Neuronal stem cell (in vitro differentiated cells): ENCODE measurements around the gene ACSL5.

ENCODE experiments used
- DNase-seq: peaks from one replicate; pipeline ENCODE4 v3.0.0-alpha.2; 2013; ENCODE audit warnings: low spot score
- H2AFZ ChIP-seq: one replicate; pipeline ENCODE4 v1.6.1; 2013; ENCODE audit warnings: mild to moderate bottlenecking, low read length, inconsistent platforms
- H2AK5ac ChIP-seq: 2 replicates; pipeline ENCODE4 v1.6.1; 2013; ENCODE audit warnings: low read depth, mild to moderate bottlenecking, inconsistent platforms, low read length, moderate library complexity, mixed read lengths
- H2BK120ac ChIP-seq: 2 replicates; pipeline ENCODE4 v1.6.1; 2013; ENCODE audit warnings: low read depth, mild to moderate bottlenecking, inconsistent platforms, low read length, moderate library complexity, mixed read lengths
- H2BK12ac ChIP-seq: one replicate; pipeline ENCODE4 v1.6.1; 2013; ENCODE audit warnings: low read length, inconsistent platforms
- H2BK15ac ChIP-seq: 2 replicates; pipeline ENCODE4 v1.6.1; 2013; ENCODE audit warnings: mild to moderate bottlenecking, low read length, inconsistent platforms, mixed read lengths
- H2BK5ac ChIP-seq: one replicate; pipeline ENCODE4 v1.6.1; 2013; ENCODE audit warnings: inconsistent platforms, mild to moderate bottlenecking, low read length, moderate library complexity
- H3K14ac ChIP-seq: one replicate; pipeline ENCODE4 v1.6.1; 2013; ENCODE audit warnings: low read length, inconsistent platforms
- H3K18ac ChIP-seq: 2 replicates; pipeline ENCODE4 v1.6.1; 2013; ENCODE audit warnings: low read length, inconsistent platforms
- H3K23ac ChIP-seq: 2 replicates; pipeline ENCODE4 v1.6.1; 2013; ENCODE audit warnings: low read depth, mild to moderate bottlenecking, mixed read lengths, low read length, inconsistent platforms; ENCODE audit not compliant: poor library complexity
- H3K27ac ChIP-seq: replicated peaks from 3 replicates; pipeline ENCODE4 v1.5.1; 2013; ENCODE audit warnings: low read length, inconsistent platforms
- H3K27me3 ChIP-seq, 3 experiments: 2 replicates each; pipeline ENCODE4 v1.6.1; 2013; ENCODE audit warnings: low read length in 3 of 3, mild to moderate bottlenecking in 2 of 3, inconsistent platforms in 1 of 3, low read depth in 1 of 3, mixed read lengths in 1 of 3, moderate library complexity in 1 of 3; ENCODE audit not compliant: control insufficient read depth in 3 of 3, insufficient read depth in 3 of 3
- H3K36me3 ChIP-seq, 2 donors: replicated peaks in 1 of 2; 2 replicates each; pipeline ENCODE4 v1.6.1; 2013; ENCODE audit warnings: low read length in 2 of 2; ENCODE audit not compliant: control insufficient read depth in 2 of 2, insufficient read depth in 2 of 2
- H3K4ac ChIP-seq: 2 replicates; pipeline ENCODE4 v1.6.1; 2013; ENCODE audit warnings: inconsistent platforms, mild to moderate bottlenecking, low read length, moderate library complexity
- H3K4me1 ChIP-seq, 2 donors: 1 replicate in 1 of 2; 2 replicates in 1 of 2; pipeline ENCODE4 v1.6.1; 2013; ENCODE audit warnings: low read length in 2 of 2, low read depth in 1 of 2; ENCODE audit not compliant: control insufficient read depth in 2 of 2, insufficient read depth in 1 of 2
- H3K4me2 ChIP-seq: one replicate; pipeline ENCODE4 v1.6.1; 2013; ENCODE audit warnings: mild to moderate bottlenecking, low read length, inconsistent platforms; ENCODE audit not compliant: insufficient read depth, poor library complexity, severe bottlenecking
- H3K4me3 ChIP-seq, 2 donors: 2 replicates each; pipeline ENCODE4 v1.5.1; 2013; ENCODE audit warnings: low read length in 2 of 2, mild to moderate bottlenecking in 2 of 2, inconsistent platforms in 1 of 2, moderate library complexity in 1 of 2
- H3K79me1 ChIP-seq: one replicate; pipeline ENCODE4 v1.6.1; 2013; ENCODE audit warnings: low read depth, mild to moderate bottlenecking, inconsistent platforms, low read length, moderate library complexity
- H3K9ac ChIP-seq: one replicate; pipeline ENCODE4 v1.6.1; 2013; ENCODE audit warnings: mild to moderate bottlenecking, low read depth, low read length, inconsistent platforms; ENCODE audit not compliant: poor library complexity
- H3K9me3 ChIP-seq, 2 donors: replicated peaks in 1 of 2; 2 replicates each; pipeline versions ENCODE3 to v1.6.1; 2013; ENCODE audit warnings: low read length in 2 of 2, mild to moderate bottlenecking in 2 of 2, inconsistent platforms in 1 of 2, low read depth in 1 of 2, mixed read lengths in 1 of 2, moderate library complexity in 1 of 2; ENCODE audit not compliant: control insufficient read depth in 2 of 2, insufficient read depth in 1 of 2
- H4K8ac ChIP-seq: one replicate; pipeline ENCODE4 v1.6.1; 2013; ENCODE audit warnings: low read depth, mild to moderate bottlenecking, inconsistent platforms, low read length, moderate library complexity
- H4K91ac ChIP-seq: one replicate; pipeline ENCODE4 v1.6.1; 2013; ENCODE audit warnings: low read length, low read depth, mild to moderate bottlenecking, inconsistent platforms; ENCODE audit not compliant: poor library complexity
- WGBS, 2 donors: extraction: QIAGEN DNeasy Blood & Tissue Kit; methylation state at CpG; one replicate each; pipeline ENCODE4 v1.1.7; 2013; ENCODE audit warnings: missing lambda C conversion rate in 2 of 2, mixed read lengths in 1 of 2; ENCODE audit not compliant: insufficient read length in 2 of 2, insufficient replicate concordance in 1 of 2; ENCODE audit errors: extremely low coverage in 2 of 2; 5-methylcytosine and 5-hydroxymethylcytosine counted together

ACSL5 gene

GRCh38 chr10:112346774-112347173, 27.1 kb upstream of the ACSL5 start:
- no peak overlapping the region for H4K91ac ChIP-seq
- no peak overlapping the region for H3K4me3 ChIP-seq
- no peak overlapping the region for H3K27ac ChIP-seq
- no CpG with 5 or more reads among the region's 5 CpGs for WGBS, 2 donors
- no peak overlapping the region for H2BK12ac ChIP-seq
- H2BK120ac ChIP-seq, result no peak overlapping the region
- H3K36me3 ChIP-seq, result no peaks in the 10 kb centered on the region
- H3K14ac ChIP-seq, result no peak overlapping the region
- H3K9ac ChIP-seq, result no peak overlapping the region
- no peak overlapping the region for H2BK15ac ChIP-seq
- H3K4ac ChIP-seq, result no peak overlapping the region
- DNase-seq, result no peak
- H3K23ac ChIP-seq, result no peak overlapping the region
- no peaks in the 10 kb centered on the region for H3K9me3 ChIP-seq
- H2AK5ac ChIP-seq, result no peak overlapping the region
- no peak overlapping the region for H3K4me2 ChIP-seq
- H2AFZ ChIP-seq, result no peak overlapping the region
- no peaks in the 10 kb centered on the region for H3K27me3 ChIP-seq
- H3K18ac ChIP-seq, result no peak overlapping the region
- H2BK5ac ChIP-seq, result no peak overlapping the region
- H3K4me1 ChIP-seq, result peaks cover 4 to 10% of the 10 kb centered on the region in 2 donors
- no peak overlapping the region for H4K8ac ChIP-seq
- no peaks in the 10 kb centered on the region for H3K79me1 ChIP-seq

GRCh38 chr10:112347709-112348671, 25.9 kb upstream of the ACSL5 start:
- H3K9ac ChIP-seq, result no peak overlapping the region
- no peaks in the 10 kb centered on the region for H3K36me3 ChIP-seq
- no peak overlapping the region for H2AK5ac ChIP-seq
- no peak overlapping the region for H3K4ac ChIP-seq
- no peak overlapping the region for H2AFZ ChIP-seq
- no peak overlapping the region for H3K4me3 ChIP-seq
- no peak overlapping the region for H3K23ac ChIP-seq
- WGBS, 2 donors, result no CpG with 5 or more reads among the region's 12 CpGs
- H2BK120ac ChIP-seq, result no peak overlapping the region
- no peak overlapping the region for H3K18ac ChIP-seq
- H3K4me1 ChIP-seq, result peaks cover 4 to 10% of the 10 kb centered on the region in 2 donors
- no peak overlapping the region for H3K27ac ChIP-seq
- no peak for DNase-seq
- H2BK5ac ChIP-seq, result no peak overlapping the region
- H3K9me3 ChIP-seq, result no peaks in the 10 kb centered on the region
- H2BK15ac ChIP-seq, result no peak overlapping the region
- H2BK12ac ChIP-seq, result no peak overlapping the region
- H3K79me1 ChIP-seq, result no peaks in the 10 kb centered on the region
- H3K27me3 ChIP-seq, result no peaks in the 10 kb centered on the region
- H4K8ac ChIP-seq, result no peak overlapping the region
- H4K91ac ChIP-seq, result no peak overlapping the region
- no peak overlapping the region for H3K4me2 ChIP-seq
- no peak overlapping the region for H3K14ac ChIP-seq

GRCh38 chr10:112348759-112349158, 25.2 kb upstream of the ACSL5 start:
- Histone ChIP-seq H4K8ac (no peak overlapping the region), H3K4me1 (peaks cover 4 to 9% of the 10 kb centered on the region in 2 donors), H2BK120ac (no peak overlapping the region), H3K27me3 (no peaks in the 10 kb centered on the region), H3K27ac (no peak overlapping the region), H3K18ac (no peak overlapping the region), H3K79me1 (no peaks in the 10 kb centered on the region), H3K4me3 (no peak overlapping the region), H3K14ac (no peak overlapping the region), H3K4ac (no peak overlapping the region), H3K4me2 (no peak overlapping the region), H3K9ac (no peak overlapping the region), H3K23ac (no peak overlapping the region), H2BK12ac (no peak overlapping the region), H2AFZ (no peak overlapping the region), H2BK5ac (no peak overlapping the region), H3K9me3 (no peaks in the 10 kb centered on the region), H2AK5ac (no peak overlapping the region), H3K36me3 (no peaks in the 10 kb centered on the region), H4K91ac (no peak overlapping the region), H2BK15ac (no peak overlapping the region)
- no peak for DNase-seq
- no CpG with 5 or more reads among the region's 1 CpG for WGBS, 2 donors

GRCh38 chr10:112349521-112350085, 24.3 kb upstream of the ACSL5 start:
- H3K27ac ChIP-seq, result no peak overlapping the region
- no peaks in the 10 kb centered on the region for H3K9me3 ChIP-seq
- no peak overlapping the region for H2AFZ ChIP-seq
- DNase-seq, result no peak
- no peak overlapping the region for H3K23ac ChIP-seq
- peak overlapping the region; percentile 17 for H2AK5ac ChIP-seq
- H4K8ac ChIP-seq, result no peak overlapping the region
- H3K14ac ChIP-seq, result no peak overlapping the region
- H3K4me2 ChIP-seq, result no peak overlapping the region
- H2BK120ac ChIP-seq, result no peak overlapping the region
- no peak overlapping the region for H3K4me3 ChIP-seq
- H3K79me1 ChIP-seq, result no peaks in the 10 kb centered on the region
- H3K4me1 ChIP-seq, result peaks cover 4% of the 10 kb centered on the region in 2 donors
- no peak overlapping the region for H2BK12ac ChIP-seq
- no peak overlapping the region for H3K9ac ChIP-seq
- no peak overlapping the region for H2BK15ac ChIP-seq
- no peak overlapping the region for H4K91ac ChIP-seq
- H2BK5ac ChIP-seq, result no peak overlapping the region
- no peak overlapping the region for H3K4ac ChIP-seq
- no peaks in the 10 kb centered on the region for H3K27me3 ChIP-seq
- WGBS, 2 donors, result no CpG with 5 or more reads among the region's 46 CpGs
- H3K18ac ChIP-seq, result no peak overlapping the region
- no peaks in the 10 kb centered on the region for H3K36me3 ChIP-seq
